ENCODE measurements around the gene MZT1.

Gene MZT1

GRCh38 chr13:72678312-72678711, 49.1 kb downstream of the MZT1 start:
- DNase-seq, result no peak

- no peak for DNase-seq
Measured at GRCh38 chr13:72677431-72677830, 50.0 kb downstream of the MZT1 start.

- DNase-seq, result no peak
Measured at GRCh38 chr13:72666391-72666790, 61.0 kb downstream of the MZT1 start.

GRCh38 chr13:72662548-72662947, 64.9 kb downstream of the MZT1 start:
- DNase-seq, result no peak
